HG03095 (cell line): ENCODE measurements around the gene BANP.
"Not testable (repeated sequence)": the region's sequence is repeated elsewhere in the genome, so short reads cannot be mapped to it uniquely, and the experiment has no call there.

Experiments used
- ATAC-seq: cut with Tn5 transposase; IDR thresholded peaks from one replicate; pipeline ENCODE4 v1.9.1; 2021; ENCODE audit warnings: moderate library complexity; ENCODE audit not compliant: unreplicated experiment

BANP gene

DNA sequence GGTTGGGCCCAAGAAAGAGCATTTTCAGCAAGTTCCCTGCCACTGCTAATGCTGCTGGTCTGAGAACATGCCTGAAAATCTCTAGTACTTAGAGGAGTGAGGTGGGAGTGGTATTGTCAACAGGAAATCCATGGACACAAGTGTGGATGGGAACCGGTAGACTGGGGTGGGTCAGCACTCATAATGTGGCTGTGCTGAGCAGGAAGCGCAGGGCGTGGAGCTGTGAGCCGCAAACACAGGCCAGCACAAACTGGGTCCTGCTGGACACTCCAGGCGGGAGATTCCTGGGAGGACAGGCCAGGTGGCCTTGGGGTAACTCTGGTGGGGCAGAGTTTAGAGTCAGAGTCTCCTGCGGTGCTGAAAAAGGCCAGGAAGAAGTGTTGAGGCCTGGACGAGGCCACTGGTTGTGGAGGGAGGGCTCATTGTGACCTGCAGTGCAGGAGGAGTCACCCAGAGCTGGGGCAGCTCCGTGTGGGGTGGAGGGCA is 62.6 kb downstream of the BANP start:
- no peak for ATAC-seq

- no peak for ATAC-seq
These were observed 63.1 kb downstream of the BANP start for GRCh38 chr16:88014252-88014781.

DNA sequence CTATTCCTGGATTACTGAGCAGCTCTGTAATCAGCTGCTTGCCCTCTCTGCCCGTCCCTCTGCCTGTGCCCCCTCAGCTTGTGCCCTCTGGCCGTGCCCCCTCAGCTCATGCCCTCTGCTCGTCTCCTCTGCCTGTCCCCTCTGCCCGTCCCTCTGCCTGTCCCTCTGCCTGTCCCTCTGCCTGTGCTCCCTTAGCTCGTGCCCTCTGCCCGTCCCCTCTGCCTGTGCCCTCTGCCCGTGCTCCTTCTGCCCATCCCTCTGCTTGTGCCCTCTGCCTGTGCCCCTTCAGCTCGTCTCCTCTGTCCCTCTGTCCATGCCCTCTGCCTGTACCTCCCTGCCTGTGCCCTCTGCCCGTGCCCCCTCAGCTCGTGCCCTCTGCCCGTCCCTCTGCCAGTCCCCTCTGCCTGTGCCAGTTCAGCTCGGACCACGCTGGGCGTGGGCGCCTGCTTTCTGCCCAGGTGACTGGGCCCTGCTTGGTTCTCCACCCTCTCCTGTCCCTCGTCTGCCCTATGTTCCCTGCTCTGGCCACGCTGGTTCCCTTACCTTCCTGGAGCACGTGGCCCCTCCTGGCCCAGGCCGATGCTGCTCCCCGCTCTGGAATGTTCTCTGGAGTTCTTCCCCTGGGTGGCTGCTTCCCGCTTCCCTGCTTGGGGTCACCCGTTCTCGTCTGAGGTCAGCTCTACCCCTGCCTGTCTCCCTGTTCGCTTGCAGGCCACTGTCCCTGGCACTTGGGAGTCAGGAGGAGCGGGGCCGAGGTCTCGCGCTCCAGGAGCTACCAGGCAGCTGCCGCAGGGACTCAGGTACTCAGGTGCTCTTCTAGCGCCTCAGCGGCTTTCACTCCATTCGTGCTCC is 63.9 kb downstream of the BANP start:
- ATAC-seq = no peak

DNA sequence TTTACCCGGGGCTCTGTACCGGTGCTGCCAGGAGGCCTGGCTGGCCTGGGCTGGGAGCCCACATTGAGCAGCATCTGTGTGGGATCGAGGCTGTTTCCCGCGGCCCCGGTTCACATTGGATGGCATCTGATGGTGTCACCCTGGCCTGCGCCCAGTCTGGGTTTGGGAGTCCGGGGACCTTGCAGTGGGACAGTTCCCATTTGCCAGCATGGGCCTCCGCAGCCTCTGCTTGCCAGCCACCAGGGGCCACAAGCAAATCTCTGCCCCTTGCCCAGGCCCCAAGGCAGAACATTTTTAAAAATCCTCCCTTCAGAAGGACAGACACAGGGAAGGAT is 64.5 kb downstream of the BANP start:
- ATAC-seq = no peak

- not testable (repeated sequence) for ATAC-seq
These were observed 65.2 kb downstream of the BANP start for GRCh38 chr16:88016386-88016785.

DNA sequence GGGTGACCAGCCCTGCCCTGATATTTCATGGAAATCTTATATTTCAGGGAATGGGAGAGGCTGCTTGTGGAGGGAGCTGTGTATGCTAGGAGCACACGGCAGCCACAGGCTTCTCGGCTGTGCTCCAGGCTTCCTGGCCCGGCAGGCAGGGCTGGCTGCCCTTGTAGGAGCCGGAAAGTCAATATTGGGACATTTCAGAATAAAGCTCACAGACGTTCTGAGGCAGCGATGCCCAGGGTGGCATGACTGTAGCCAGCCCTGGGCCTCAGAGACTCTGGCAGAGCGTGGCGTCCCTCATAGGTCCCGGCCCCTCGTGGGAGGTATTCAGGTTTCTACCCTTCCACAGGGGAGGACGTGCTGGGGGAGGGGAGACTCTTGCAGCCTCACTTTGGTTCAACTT is 65.7 kb downstream of the BANP start:
- ATAC-seq = no peak

DNA sequence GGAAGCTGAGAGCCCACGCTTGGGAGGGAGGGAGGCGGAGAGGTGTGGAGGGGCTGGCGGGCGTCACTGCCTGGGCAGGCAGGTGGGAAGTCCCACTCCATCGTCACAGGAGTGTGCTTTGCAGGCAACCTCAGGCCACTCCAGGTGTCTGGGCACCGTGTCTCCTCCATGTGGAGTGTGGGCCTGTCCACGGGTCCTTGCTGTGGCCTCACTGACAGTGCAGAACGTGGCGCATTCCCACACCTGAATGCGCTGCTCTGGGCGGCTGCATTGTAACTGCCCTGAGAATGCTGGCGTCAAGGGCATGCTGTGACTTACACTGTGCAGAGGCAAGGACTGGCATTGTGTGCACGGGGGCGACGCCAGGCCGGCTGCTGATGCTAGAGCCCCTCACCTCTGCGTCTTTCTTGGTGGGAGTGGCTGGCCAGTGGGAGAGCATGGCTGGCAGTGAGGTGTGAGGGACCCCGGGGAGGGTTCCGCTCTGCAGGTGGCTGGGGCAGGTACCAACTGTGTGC is 66.4 kb downstream of the BANP start:
- no peak for ATAC-seq

GRCh38 chr16:88018382-88018781 is 67.1 kb downstream of the BANP start:
- not testable (repeated sequence) for ATAC-seq

GRCh38 chr16:88019041-88019820 is 68.0 kb downstream of the BANP start:
- ATAC-seq = not testable (repeated sequence)

DNA sequence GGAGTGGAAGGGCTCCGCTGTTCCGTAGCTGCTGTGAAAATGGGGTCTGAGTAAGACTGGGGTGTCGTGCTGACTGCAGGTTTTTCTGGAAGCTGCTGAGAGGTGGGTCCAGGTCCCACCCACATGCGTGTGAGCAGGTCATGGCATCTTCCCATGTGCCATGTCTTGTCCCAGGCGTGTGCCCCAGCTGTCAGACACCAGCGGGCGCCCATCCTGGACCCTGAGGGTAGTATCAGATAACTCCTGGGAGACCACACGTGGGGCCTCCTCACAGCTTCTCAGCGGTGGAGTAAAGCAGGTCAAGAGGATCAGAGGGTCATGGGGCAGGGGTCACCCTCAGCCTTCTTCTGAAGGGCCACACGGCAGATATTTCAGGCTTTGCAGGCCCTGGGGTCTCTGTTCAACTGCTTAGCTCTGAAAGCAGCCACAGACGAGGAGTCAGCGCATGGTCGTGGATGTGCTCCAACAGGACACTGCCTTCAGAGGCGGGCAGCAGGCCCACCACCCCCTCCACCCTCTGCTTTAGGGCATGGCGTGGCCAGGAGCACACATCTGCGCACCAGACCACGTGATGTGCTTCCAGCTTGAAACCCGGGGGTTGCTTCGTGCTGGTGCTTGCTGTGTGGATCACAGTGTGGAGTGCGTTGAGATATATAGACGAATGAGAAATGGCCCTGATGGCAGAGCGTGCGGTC is 68.7 kb downstream of the BANP start:
- ATAC-seq = no peak

DNA sequence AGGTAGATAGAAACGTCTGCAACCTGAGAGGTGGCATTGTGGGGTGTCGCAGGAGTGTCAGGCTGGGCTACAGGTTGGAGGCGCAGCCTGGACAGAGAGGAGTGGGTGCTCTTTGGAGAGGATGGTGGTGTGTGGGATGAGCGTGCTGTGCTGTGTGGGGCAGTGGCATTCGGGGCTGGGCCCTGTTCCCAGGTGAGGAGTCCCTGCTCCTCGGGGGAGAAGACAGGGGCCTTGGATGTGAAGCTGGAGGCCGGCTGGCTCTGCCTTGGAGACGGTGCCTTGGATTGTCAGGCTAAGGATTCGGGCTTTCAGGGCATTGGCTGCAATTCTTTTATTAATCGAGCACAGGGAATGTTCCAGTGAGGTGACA is 69.3 kb downstream of the BANP start:
- ATAC-seq = no peak

GRCh38 chr16:88021041-88021970 is 70.1 kb downstream of the BANP start:
- ATAC-seq = not testable (repeated sequence)

DNA sequence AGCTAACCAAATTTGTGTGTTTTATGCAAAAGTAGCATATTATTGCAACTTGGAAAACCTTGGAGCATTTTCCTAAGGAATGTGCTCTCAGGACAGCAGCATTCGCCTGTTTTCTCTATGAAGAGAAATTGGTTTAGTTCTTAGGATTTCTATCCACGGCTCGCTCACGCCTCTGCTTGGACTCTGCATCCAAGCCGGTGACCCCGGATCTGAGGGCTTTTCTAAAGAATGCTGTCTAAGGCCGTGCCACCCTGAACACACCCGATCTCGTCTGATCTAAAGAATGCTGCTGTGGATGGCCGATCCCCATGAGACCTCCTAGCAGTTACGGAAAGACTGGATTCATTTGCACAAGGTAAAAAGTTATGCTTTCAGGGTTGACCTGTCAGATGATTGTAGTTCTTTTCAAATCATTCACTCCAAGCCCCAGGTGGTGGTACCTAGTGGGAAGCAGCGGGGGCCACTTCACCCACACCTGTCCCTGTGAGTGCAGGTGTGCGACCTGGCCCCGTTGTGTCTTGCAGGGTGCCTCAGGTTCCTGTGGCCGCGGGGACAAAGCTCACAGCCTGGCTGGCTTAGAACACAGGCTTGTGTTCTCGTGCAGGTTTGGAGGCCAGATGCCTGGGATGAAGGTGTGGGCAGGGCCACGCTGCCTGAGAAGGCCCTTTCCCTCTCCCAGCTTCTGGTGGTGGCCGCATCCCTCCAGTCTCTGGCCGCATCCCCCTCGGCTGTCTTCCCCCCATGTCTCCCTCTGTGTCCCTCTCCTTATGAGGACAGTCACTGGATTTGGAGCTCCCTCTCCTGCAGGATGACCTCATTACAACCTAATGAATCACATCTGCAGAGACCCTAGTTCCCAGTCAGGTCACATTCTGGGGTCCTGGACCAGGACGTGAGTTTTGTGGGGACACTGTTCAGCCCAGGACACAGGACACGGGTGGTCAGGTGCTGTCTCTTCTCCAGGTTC is 71.1 kb downstream of the BANP start:
- no peak for ATAC-seq

DNA sequence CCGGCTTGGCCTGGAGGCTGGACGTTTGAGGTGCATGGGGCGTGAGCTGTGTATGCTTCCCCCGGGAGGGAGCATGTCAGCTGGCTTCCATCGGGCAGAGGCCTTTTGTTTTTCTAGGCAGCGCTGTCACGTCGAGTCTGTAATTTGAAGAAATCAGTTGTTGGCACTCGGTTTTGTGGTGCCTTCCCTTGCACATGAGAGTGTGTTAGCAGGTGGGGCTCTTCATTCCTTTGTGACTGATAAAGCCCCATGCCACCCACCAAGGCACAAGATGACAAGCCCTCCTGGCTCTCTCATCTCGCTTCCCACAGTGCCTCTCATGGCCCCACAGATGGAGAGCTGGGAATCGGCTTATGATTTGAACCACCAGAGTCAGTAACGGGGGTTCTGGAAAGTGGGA is 72.1 kb downstream of the BANP start:
- ATAC-seq = no peak

DNA sequence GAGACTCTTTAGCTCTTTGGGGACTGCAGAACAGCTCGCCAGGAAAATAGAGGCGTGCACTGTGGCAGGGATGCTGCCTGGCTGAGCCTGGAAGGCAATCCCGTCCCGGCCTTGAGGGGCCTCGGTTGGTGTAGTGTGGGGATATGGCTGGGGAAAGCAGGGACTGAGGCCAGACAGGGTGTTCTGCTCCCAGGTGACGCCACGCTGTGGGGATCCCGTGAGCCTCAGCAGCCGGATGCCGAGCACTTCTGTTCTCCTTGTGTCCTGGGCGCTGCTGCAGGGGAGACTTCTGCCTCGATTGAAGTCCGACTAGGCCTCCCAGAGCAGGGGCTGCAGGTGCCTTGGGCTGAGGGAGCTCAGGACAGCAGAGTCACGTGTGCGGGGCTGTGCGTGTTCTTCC is 72.6 kb downstream of the BANP start:
- no peak for ATAC-seq

DNA sequence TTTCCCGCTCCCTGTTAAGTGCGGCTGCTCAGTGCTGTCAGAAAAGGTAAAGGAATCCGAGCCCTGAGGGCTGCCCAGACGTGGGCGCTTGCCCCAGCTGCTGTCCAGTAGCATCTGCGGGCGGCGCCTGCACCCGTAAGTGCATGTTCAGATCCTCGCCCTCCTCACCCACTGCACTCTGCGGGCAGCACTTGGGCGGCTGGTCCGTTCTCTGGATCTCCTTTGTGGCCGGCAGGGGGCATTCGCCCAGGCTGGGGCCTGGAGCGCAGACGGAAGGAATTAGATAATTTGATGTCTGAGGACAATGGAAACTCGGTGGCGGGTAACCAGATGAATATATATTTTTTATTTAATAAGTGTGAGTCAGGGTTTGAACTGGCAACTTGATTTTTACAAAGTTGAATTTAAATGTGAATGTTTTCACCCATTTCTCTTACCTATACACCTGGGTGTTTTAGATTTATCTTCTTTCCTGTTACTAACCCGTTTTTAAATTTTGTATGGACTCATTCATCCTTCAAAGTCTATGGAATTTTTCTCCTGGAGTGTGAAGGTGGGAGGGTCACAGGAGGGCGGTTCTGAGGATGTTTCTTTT is 73.4 kb downstream of the BANP start:
- ATAC-seq = not testable (repeated sequence)

GRCh38 chr16:88025086-88025492 is 73.9 kb downstream of the BANP start:
- ATAC-seq = not testable (repeated sequence)

GRCh38 chr16:88025828-88026555 is 74.8 kb downstream of the BANP start:
- ATAC-seq = not testable (repeated sequence)
